KG1 (cell line): Measurements from ENCODE around the gene MTM1.

Source experiments
- DNase-seq: peaks from one replicate; lab custom pipeline; 2025; lab: John Stamatoyannopoulos, UW

Gene MTM1

DNA sequence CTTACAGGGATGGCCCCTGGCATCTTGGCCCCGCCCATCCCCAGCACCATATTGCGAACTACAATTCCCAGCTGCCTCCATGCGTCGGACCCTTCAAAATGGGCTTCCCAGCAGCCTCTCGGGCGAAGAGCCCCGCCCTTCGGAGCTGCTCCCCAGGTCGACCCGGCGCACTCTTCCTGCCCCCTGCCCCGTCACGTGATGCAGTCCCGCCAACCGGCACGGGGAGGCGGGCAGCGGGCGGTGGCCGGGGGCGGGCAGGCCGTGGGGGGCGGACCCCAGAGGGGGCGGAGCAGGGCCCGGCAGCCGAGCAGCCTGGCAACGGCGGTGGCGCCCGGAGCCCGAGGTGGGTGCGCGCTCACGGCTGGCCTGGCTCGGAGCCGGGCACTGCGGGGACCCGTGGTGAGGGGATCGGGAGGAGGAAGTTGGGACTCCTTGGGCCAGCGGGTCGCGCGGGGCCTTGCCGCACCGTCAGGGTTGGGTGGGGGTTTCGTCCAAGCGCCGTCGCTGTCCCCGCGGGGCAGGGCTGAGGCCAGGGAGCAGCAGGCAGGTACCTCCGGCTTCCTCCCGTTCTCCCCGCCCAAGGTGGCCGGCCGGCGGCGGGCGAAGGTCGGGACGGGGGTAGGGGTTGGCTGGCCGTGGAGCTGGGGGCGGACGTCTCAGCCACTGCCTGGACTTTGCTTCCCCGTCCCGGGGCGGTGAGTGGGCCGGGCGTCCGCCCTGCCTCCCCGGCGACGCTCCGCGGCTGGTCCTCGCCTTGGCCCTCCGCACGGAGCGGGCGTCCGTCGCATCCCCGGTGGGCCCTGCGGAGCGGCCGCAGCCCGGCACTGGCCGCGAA, at the start of gene MTM1:
Gene MTM1 (plus strand): TSS at position 302 of the 835 bp plus-strand sequence. CDS start 23,994 bp downstream, outside the sequence.
- DNase-seq, result peak; percentile 80

DNA sequence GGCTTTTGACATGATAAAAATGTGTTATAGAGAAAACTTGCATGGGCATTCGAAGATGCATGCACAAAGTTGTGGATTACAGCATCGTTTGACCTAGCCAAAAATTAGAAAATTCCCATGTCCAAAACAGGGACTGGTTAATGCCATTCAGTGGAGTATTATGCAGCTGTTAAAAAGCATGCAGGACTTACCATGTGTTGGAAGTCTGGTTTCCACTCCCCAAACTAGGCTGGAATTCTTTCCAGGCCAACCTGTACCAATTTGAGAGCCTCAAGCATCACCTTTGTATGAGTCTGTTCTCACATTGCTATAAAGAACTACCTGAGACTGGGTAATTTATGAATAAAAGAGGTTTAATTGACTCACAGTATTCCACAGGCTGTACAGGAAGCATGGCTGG, 45.9 kb upstream of the MTM1 start:
- DNase-seq, result no peak

DNA sequence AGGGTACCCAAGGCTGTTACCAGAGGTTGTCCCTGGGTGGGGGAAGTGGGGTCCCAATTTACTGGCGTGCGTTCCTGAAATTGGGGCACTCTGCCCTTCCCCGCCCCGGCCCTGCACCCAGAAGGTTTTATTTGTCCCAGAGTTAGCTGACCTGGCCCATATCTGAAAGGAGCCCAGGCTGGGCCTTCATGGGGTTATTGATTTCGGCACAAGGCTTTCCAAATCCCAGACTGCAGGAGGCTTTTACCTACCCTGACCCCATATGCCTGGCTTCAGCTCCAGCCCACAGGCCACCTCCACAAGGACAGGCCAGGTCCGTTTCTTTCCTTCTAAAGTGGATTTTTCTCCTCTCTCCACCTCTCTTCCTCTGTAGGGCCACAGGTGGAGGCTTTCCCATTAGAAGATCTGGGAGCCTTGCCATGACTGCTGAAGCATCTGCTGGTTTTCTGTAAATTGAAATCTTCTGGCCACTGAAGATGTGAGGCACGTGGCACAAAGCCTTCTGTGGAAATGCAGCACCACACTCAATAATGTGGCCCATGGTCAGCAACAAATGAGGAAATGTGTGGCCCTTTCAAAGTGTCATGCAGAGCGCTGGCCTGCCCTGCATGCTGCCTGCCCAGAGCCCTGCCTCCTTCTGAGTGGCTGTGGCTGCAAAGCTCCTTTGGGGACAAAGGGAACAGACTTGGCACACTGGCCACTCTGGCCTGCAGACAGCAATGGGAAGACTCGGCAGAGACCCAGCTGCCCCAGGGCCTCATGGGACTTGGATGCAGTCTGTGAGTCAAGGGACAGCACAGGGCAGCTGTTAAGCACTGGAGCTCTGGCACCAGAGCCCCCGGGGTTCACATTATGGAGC, 43.1 kb upstream of the MTM1 start:
- DNase-seq, result no peak

DNA sequence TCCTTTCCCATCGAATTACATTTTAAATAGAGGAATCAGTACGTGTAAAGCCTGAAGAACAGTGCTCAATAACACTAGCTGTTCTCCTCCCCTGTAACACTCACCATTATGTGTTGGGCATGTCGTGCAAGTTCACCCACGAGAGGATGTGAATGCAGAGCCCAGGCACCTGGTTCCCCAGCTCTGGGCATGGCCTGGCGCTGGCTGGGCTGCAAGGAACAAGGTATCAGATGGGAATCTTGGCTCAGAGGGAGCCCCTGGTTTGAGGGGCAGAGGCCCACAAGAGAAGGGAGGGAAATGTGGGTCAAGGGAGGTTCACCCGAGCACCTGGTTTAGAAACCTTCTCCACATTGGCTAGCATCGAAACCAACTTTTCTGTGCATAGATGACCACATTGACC, 41.7 kb upstream of the MTM1 start:
- no peak for DNase-seq

- DNase-seq, result no peak
Observed at GRCh38 chrX:150527108-150527507, 41.3 kb upstream of the MTM1 start.

- DNase-seq, result no peak
Observed at GRCh38 chrX:150529587-150529986, 38.8 kb upstream of the MTM1 start.

GRCh38 chrX:150530821-150531220, 37.6 kb upstream of the MTM1 start:
- no peak for DNase-seq

GRCh38 chrX:150531467-150531866, 37.0 kb upstream of the MTM1 start:
- DNase-seq, result no peak

- DNase-seq, result no peak
Observed at GRCh38 chrX:150533863-150534262, 34.6 kb upstream of the MTM1 start.

- DNase-seq, result no peak
Observed at GRCh38 chrX:150536455-150537116, 31.8 kb upstream of the MTM1 start.

DNA sequence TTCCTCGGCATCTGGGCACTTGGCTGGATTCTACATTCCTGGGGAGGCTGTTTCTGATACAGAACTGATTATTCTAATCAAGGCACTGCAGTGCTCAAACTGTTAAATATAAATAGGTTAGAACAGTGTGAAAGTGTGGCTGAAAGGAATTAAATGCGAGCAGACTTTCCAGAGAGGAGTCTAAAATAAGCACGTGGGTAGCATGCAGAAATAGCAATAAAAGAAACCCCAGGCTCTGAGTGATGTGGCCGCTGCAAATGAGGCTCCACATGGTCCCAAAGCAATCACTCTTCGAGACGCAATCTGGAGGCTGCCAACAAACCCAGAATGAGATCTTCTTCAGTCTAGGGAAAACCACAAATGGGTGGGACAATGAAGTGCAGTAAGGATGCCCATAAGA, 30.6 kb upstream of the MTM1 start:
- no peak for DNase-seq

DNA sequence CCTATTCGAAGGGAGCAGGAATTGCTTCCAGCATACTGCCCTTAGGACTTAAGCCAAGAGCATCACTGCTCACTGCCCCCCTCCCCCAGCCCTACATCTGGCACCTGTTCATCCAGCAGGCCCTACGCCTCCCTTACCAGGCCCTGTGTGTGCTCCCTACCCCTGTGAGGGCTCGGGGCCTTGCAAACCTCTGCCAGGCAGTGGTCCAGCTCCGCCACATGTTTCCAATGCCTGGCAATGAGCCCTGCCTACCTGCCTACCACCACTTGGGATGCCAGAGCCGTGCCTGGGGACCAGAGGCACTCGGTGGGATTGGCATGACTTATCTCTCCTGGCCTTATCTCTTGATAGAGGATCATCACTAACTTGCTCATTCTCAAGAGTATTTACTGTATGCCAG, 27.5 kb upstream of the MTM1 start:
- DNase-seq, result no peak

DNA sequence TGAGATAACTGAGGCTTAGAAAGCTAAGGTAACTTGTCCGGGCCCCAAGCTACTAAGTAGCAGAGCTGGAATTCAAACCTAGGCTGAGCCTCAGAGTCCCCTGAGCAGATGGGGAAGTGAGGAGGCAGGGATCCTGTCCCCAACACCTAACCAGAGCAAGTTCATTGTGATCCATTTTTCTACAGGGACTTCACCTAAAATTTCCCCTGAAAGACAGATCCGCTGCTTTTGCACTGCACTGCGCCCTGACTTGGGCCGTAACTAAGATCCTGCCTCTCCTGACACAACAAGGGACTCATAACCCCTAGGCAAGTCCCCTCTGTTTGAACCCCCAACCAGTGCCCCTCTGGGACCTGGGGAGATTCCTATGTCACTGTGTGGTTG, 25.6 kb upstream of the MTM1 start:
- no peak for DNase-seq

DNA sequence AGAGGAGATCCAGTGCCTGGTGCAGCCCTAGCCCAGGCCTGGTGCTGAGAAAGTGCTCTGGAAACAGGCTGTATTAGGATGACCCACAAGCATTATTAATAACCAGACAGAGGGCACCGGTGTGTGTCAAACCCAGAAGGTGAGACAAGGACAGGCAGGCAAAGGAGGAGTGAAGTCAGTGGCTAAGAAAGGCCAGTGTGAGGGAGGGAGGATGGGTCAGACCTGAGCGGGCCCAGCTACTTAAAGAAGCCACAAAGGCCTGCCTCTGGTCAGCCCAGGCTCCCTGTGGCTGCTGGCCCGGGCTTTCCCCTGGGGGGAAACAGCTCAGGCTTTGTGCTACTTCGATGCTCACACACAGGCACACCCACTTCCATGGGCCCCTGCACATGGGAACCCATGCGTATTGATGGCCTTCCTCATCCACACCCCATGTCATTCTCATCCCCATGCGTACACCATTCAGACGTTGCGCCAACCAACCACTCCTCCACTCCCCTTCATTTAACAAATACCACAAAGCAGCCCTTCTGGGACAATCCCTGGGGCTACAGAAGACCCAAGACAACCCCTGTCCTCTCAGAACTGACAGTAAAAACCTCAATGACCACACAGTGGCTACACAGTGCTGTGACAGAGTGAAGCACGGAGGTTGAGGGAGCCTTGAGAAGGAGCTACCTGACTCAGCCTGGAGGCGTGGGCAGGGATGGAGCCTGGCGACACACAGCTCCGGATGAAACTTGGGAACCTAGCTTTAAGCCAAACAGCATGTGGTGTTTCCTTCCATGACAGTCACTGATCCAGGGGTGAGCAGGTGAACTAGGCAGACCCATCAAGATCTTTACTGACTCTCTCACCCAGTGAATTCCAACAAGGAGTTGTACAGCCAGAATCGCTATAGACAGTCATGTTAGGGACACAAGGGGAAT, 24.9 kb upstream of the MTM1 start:
- no peak for DNase-seq

GRCh38 chrX:150544222-150544787, 24.1 kb upstream of the MTM1 start:
- DNase-seq, result no peak

DNA sequence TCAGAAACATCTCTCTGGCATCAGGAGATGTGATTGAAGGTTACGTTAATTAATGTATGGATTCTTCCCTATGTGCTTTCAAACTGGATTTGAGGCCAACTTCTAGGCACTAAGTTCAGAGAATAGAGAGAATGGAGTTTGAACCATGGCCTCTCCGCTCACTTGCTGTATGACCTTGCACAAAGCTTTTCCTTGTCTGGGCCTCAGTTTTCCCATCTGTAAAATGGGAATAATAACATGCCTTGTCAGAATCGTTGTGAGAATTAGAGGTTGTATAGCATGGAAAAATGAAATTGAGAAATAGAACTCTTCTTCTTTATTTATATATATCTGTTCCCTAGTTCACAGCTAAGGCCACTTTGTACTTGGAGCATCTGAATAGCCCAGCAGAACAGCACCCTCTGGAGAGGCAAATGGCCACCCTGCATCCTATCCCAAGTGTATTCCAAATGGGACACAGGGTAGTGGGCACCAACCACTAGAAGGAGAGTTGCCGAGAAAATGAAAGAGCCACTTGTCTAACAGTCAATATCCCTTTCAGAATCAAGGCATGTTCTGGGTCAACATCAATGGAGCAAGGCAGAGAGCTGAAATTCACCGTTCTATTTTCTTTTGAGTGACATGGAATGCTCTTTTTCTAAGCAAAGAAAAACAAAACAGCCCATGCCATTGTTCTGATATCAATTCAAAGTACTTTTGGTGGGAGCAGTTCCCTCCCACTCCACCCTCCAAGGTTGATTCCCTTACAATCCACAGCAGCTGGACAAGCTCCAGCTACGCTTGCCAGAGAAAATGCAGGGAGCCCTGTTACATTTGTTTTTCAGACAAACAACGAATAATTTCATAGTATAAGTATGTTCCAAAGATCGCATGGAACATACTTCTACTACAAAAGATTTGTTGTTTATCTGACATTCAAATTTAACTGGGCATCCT, 23.3 kb upstream of the MTM1 start:
- DNase-seq, result no peak

- DNase-seq, result no peak
Observed at GRCh38 chrX:150546711-150547153, 21.7 kb upstream of the MTM1 start.

DNA sequence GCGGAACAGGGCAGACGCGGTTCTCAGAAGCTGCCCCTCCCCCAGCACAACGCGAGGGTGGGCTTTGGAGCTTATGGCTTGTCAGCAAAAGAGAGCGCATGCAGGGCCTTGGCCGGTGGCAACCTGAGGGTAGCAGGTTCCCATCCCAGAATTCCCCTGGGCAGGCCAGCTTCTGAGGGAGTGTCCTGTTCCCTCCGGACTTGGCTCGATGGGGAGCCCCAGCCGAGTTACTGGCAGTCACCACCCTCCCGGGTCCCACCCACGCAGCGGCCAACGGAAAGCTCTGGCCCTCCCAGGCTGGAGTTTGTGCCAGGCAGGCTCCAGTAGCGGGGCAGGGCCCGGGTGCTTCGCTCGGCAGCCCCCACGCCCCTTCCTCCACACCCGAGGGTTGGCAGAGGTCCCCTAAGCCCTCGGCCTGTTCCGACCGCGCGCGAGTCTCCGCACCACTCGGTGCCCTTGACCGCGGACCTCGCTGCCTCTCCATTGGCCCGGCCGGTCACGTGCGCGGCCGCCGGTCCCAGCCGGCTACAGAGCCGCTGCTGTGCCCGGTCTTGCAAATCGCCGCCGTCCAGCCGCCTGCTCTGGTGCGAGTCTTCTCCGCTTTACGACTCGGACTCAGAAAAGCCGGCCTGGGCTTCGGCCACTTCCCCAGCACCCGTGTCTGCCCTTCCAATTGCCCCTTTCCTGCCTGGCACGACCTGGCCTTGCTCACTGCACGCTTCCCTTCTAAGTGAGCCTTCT, 20.9 kb upstream of the MTM1 start:
- no peak for DNase-seq

- no peak for DNase-seq
Observed at GRCh38 chrX:150548251-150548650, 20.2 kb upstream of the MTM1 start.
